Muscle layer of duodenum (tissue), 2 donors: Measurements from ENCODE around the gene CD180.

Source experiments
- H3K27ac ChIP-seq: one replicate; pipeline ENCODE4 v1.7.0; 2013; ENCODE audit warnings: mild to moderate bottlenecking, low read length
- H3K27me3 ChIP-seq: one replicate; pipeline ENCODE4 v1.7.0; 2013; ENCODE audit warnings: low read depth, mild to moderate bottlenecking, control low read depth, low read length
- H3K36me3 ChIP-seq, 2 donors: one replicate each; pipeline ENCODE4 v1.7.0; 2013; ENCODE audit warnings: low read length in 2 of 2, control low read depth in 1 of 2, mild to moderate bottlenecking in 1 of 2; ENCODE audit not compliant: insufficient read depth in 2 of 2, control insufficient read depth in 1 of 2
- H3K4me1 ChIP-seq, 2 donors: one replicate each; pipeline ENCODE4 v1.7.0; 2013; ENCODE audit warnings: low read length in 2 of 2, mild to moderate bottlenecking in 2 of 2, control low read depth in 1 of 2, moderate library complexity in 1 of 2; ENCODE audit not compliant: insufficient read depth in 2 of 2, control insufficient read depth in 1 of 2
- H3K4me3 ChIP-seq, 2 donors: one replicate each; pipeline ENCODE4 v1.7.0; 2013; ENCODE audit warnings: low read length in 2 of 2, low read depth in 1 of 2, mild to moderate bottlenecking in 1 of 2
- H3K9me3 ChIP-seq, 2 donors: one replicate each; pipeline ENCODE4 v1.7.0; 2013; ENCODE audit warnings: low read length in 2 of 2, control low read depth in 1 of 2, mild to moderate bottlenecking in 1 of 2; ENCODE audit not compliant: control insufficient read depth in 1 of 2
- donor health status: healthy.

The CD180 gene

GRCh38 chr5:67209141-67209771, 12.7 kb upstream of the CD180 start:
- Histone ChIP-seq H3K4me1 (no peaks in the 10 kb centered on the region), H3K27ac (no peak overlapping the region), H3K4me3 (no peak overlapping the region), H3K9me3 (no peaks in the 10 kb centered on the region), H3K36me3 (no peaks in the 10 kb centered on the region), H3K27me3 (no peaks in the 10 kb centered on the region)

- Histone ChIP-seq H3K9me3 (no peaks in the 10 kb centered on the region), H3K27me3 (no peaks in the 10 kb centered on the region), H3K36me3 (no peaks in the 10 kb centered on the region), H3K4me3 (no peak overlapping the region), H3K4me1 (no peaks in the 10 kb centered on the region), H3K27ac (no peak overlapping the region)
Observed at GRCh38 chr5:67208403-67208802, 11.8 kb upstream of the CD180 start.

GRCh38 chr5:67206929-67207328, 10.3 kb upstream of the CD180 start:
- Histone ChIP-seq H3K27me3 (no peaks in the 10 kb centered on the region), H3K4me3 (no peak overlapping the region), H3K4me1 (no peaks in the 10 kb centered on the region), H3K36me3 (no peaks in the 10 kb centered on the region), H3K9me3 (no peaks in the 10 kb centered on the region), H3K27ac (no peak overlapping the region)

- no peak overlapping the region for H3K4me3 ChIP-seq
- H3K27ac ChIP-seq, result no peak overlapping the region
- no peaks in the 10 kb centered on the region for H3K9me3 ChIP-seq
- no peaks in the 10 kb centered on the region for H3K27me3 ChIP-seq
- H3K36me3 ChIP-seq, result no peaks in the 10 kb centered on the region
- no peaks in the 10 kb centered on the region for H3K4me1 ChIP-seq
Observed at GRCh38 chr5:67206461-67206860, 9.9 kb upstream of the CD180 start.

GRCh38 chr5:67205981-67206380, 9.4 kb upstream of the CD180 start:
- no peak overlapping the region for H3K27ac ChIP-seq
- no peak overlapping the region for H3K4me3 ChIP-seq
- no peaks in the 10 kb centered on the region for H3K4me1 ChIP-seq

GRCh38 chr5:67204821-67205220, 8.2 kb upstream of the CD180 start:
- no peaks in the 10 kb centered on the region for H3K27me3 ChIP-seq
- no peaks in the 10 kb centered on the region for H3K9me3 ChIP-seq
- no peaks in the 10 kb centered on the region for H3K4me1 ChIP-seq
- no peaks in the 10 kb centered on the region for H3K36me3 ChIP-seq
- no peak overlapping the region for H3K27ac ChIP-seq
- H3K4me3 ChIP-seq, result no peak overlapping the region

More at GRCh38 chr5:67205981-67206380, 9.4 kb upstream of the CD180 start:
- Histone ChIP-seq H3K9me3 (no peaks in the 10 kb centered on the region), H3K36me3 (no peaks in the 10 kb centered on the region), H3K27me3 (no peaks in the 10 kb centered on the region)

GRCh38 chr5:67203701-67204074, 7.1 kb upstream of the CD180 start:
- no peak overlapping the region for H3K27ac ChIP-seq
- H3K36me3 ChIP-seq, result no peaks in the 10 kb centered on the region
- no peaks in the 10 kb centered on the region for H3K9me3 ChIP-seq

GRCh38 chr5:67202828-67203227, 6.2 kb upstream of the CD180 start:
- Histone ChIP-seq H3K4me3 (no peak overlapping the region), H3K9me3 (no peaks in the 10 kb centered on the region), H3K36me3 (no peaks in the 10 kb centered on the region), H3K27ac (no peak overlapping the region), H3K27me3 (no peaks in the 10 kb centered on the region), H3K4me1 (no peaks in the 10 kb centered on the region)

More at GRCh38 chr5:67203701-67204074, 7.1 kb upstream of the CD180 start:
- no peaks in the 10 kb centered on the region for H3K27me3 ChIP-seq
- H3K4me3 ChIP-seq, result no peak overlapping the region
- no peaks in the 10 kb centered on the region for H3K4me1 ChIP-seq

GRCh38 chr5:67201897-67202549, 5.4 kb upstream of the CD180 start:
- no peaks in the 10 kb centered on the region for H3K27me3 ChIP-seq
- H3K4me3 ChIP-seq, result no peak overlapping the region
- H3K4me1 ChIP-seq, result no peaks in the 10 kb centered on the region
- H3K36me3 ChIP-seq, result no peaks in the 10 kb centered on the region
- no peaks in the 10 kb centered on the region for H3K9me3 ChIP-seq
- H3K27ac ChIP-seq, result no peak overlapping the region

- H3K36me3 ChIP-seq, result no peaks in the 10 kb centered on the region
Observed at GRCh38 chr5:67200809-67201562, 4.4 kb upstream of the CD180 start.

GRCh38 chr5:67199859-67200258, 3.3 kb upstream of the CD180 start:
- no peaks in the 10 kb centered on the region for H3K4me1 ChIP-seq
- H3K27ac ChIP-seq, result no peak overlapping the region
- no peak overlapping the region for H3K4me3 ChIP-seq
- no peaks in the 10 kb centered on the region for H3K27me3 ChIP-seq
- no peaks in the 10 kb centered on the region for H3K36me3 ChIP-seq
- no peaks in the 10 kb centered on the region for H3K9me3 ChIP-seq

More at GRCh38 chr5:67200809-67201562, 4.4 kb upstream of the CD180 start:
- Histone ChIP-seq H3K4me1 (no peaks in the 10 kb centered on the region), H3K27ac (no peak overlapping the region), H3K4me3 (no peak overlapping the region), H3K27me3 (no peaks in the 10 kb centered on the region), H3K9me3 (no peaks in the 10 kb centered on the region)
